HepG2 (cell line): ENCODE results near the gene DNAJA3. TPM values are rescaled to one million over a fixed set of nuclear protein-coding genes. Genes with fewer than 3 reads are reported as not detected.

Source experiments
- ADNP ChIP-seq: sonication (generic); formaldehyde crosslinking; IDR thresholded peaks from 2 replicates; pipeline ENCODE4 v1.4.0; 2020; ENCODE audit warnings: missing genetic modification reagents
- ELF4 ChIP-seq: sonication (generic); formaldehyde crosslinking; IDR thresholded peaks from 2 replicates; pipeline ENCODE4 v1.5.0; 2020; ENCODE audit warnings: missing genetic modification reagents, mild to moderate bottlenecking, moderate library complexity, borderline replicate concordance
- FOXK1 ChIP-seq: sonication (generic); formaldehyde crosslinking; IDR thresholded peaks from 2 replicates; pipeline ENCODE4 v1.4.0; 2020; ENCODE audit warnings: low read depth, missing genetic modification reagents, borderline replicate concordance
- HDAC1 ChIP-seq: sonication (generic); formaldehyde crosslinking; IDR thresholded peaks from 2 replicates; pipeline ENCODE4 v1.5.1; 2020; ENCODE audit warnings: mild to moderate bottlenecking, missing genetic modification reagents
- IRF2 ChIP-seq: IDR thresholded peaks from 2 replicates; pipeline ENCODE4 v1.6.1; 2018; ENCODE audit warnings: missing genetic modification reagents, missing compliant biosample characterization
- PRPF4 ChIP-seq: fragments of 200-400 bp; formaldehyde crosslinking; IDR thresholded peaks from 2 replicates; pipeline ENCODE4 v1.6.1; 2016; ENCODE audit warnings: low read length, low read depth; ENCODE audit not compliant: poor library complexity, severe bottlenecking
- TCF12 ChIP-seq, 2 experiments: fragments of 450-650 bp in 1 of 2; sonication (generic) in 1 of 2; formaldehyde crosslinking in 1 of 2; IDR thresholded peaks; 2 replicates each; pipeline versions ENCODE4 v1.6.1 to v1.8.0; 2017 to 2022; ENCODE audit warnings: antibody characterized with exemption in 1 of 2, mild to moderate bottlenecking in 1 of 2, missing genetic modification reagents in 1 of 2, moderate library complexity in 1 of 2
- TIGD3 ChIP-seq: sonication (generic); formaldehyde crosslinking; IDR thresholded peaks from 2 replicates; pipeline ENCODE4 v1.5.1; 2020; ENCODE audit warnings: mild to moderate bottlenecking, missing genetic modification reagents, borderline replicate concordance
- ZBTB42 ChIP-seq: sonication (generic); formaldehyde crosslinking; IDR thresholded peaks from 2 replicates; pipeline ENCODE4 v1.5.0; 2020; ENCODE audit warnings: mild to moderate bottlenecking, missing genetic modification reagents
- ZNF124 ChIP-seq: sonication (generic); formaldehyde crosslinking; IDR thresholded peaks from 2 replicates; pipeline ENCODE4 v1.4.0; 2020; ENCODE audit warnings: missing genetic modification reagents
- ZNF547 ChIP-seq: sonication (generic); formaldehyde crosslinking; IDR thresholded peaks from 2 replicates; pipeline ENCODE4 v1.5.1; 2020; ENCODE audit warnings: mild to moderate bottlenecking, missing genetic modification reagents
- ZNF646 ChIP-seq: sonication (generic); formaldehyde crosslinking; IDR thresholded peaks from 2 replicates; pipeline ENCODE4 v1.9.0; 2021; ENCODE audit warnings: mild to moderate bottlenecking, missing genetic modification reagents
- polyA plus RNA-seq, 8 experiments: library from polyadenylated mRNA; depleted of rRNA in 3 of 8; stranded (reverse) in 7 of 8; unstranded in 1 of 8; fragments of >200 nt; fragmentation: Illumina TruSeq in 4 of 8; extraction: Trizol in 4 of 8; gene quantifications; 2 replicates each; pipeline versions ENCODE4 v1.2.1 to v1.2.3, GENCODE V29; 2011 to 2016; ENCODE audit warnings: low read depth in 4 of 8, missing spikeins in 1 of 8, mixed read lengths in 1 of 8; ENCODE audit not compliant: insufficient read depth in 1 of 8
- total RNA-seq, 5 experiments: library from RNA; depleted of rRNA; stranded (reverse); fragments of >200 nt; fragmentation: Illumina TruSeq; extraction: Trizol; gene quantifications; 2 replicates each; pipeline ENCODE4 v1.2.3, GENCODE V29; 2016; ENCODE audit warnings: low read depth in 1 of 5
- TF ChIP-seq, protein P1 (sequence below), 2 experiments: IDR thresholded peaks; 2 replicates each; pipeline ENCODE4 v1.6.1; 2011 to 2012; ENCODE audit warnings: low read length in 2 of 2, borderline replicate concordance in 1 of 2, low read depth in 1 of 2, mild to moderate bottlenecking in 1 of 2, moderate library complexity in 1 of 2
- TF ChIP-seq, protein P2 (sequence below): sonication (generic); formaldehyde crosslinking; IDR thresholded peaks from 2 replicates; pipeline ENCODE4 v1.4.0; 2020; ENCODE audit warnings: missing genetic modification reagents, borderline replicate concordance

DNAJA3 gene
- total and polyA plus RNA-seq, 2 of the 13 experiments (the other 11 are each of a cell fraction or from before 2014, with no cell fraction given) = 77.0 to 83.3 TPM

DNA sequence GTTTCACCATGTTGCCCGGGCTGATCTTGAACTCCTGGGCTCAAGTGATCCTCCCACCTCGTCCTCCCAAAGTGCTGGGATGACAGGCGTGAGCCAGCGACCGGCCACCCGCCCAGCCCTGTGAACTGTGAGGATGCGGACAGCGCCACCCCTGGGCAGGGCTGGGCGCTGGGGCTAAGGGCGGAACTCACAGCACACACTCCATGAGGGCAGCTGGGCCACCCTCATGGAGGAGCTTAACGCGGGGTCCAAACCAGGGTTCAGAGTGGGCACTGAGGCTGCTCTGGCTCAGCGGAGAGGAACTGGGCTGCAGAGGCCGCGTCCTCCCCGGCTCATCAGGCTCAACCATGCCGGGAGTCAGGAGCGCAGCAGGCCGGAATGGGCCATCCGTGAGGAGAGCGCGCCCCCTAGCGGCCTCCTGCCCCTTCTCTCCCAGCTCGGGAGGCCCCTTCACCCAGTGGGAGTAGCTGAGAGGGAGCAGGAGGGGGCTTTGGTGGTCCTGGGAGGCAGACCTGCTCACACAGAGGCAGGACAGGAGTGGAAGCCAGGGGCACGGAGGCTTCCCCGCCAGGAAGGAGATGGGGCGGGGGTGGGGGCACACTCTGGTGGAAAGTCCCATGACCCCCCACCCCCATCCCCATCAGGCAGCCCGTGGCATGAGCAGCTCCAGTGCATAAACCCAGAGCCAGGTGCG lies 23.1 kb upstream of the DNAJA3 start (continued):
- no peak for TF ChIP-seq FOXK1 (CRISPR knock-in tag)
- TF ChIP-seq TCF12 (IDR thresholded peaks at IDR 0.05) = no peak
- TF ChIP-seq TCF12 (CRISPR knock-in tag; IDR thresholded peaks at IDR 0.05) = no peak
- no peak for TF ChIP-seq IRF2
- TF ChIP-seq HDAC1 (CRISPR knock-in tag) = no peak
- TF ChIP-seq ZNF646 (CRISPR knock-in tag) = no peak
- TF ChIP-seq, protein P1, sequence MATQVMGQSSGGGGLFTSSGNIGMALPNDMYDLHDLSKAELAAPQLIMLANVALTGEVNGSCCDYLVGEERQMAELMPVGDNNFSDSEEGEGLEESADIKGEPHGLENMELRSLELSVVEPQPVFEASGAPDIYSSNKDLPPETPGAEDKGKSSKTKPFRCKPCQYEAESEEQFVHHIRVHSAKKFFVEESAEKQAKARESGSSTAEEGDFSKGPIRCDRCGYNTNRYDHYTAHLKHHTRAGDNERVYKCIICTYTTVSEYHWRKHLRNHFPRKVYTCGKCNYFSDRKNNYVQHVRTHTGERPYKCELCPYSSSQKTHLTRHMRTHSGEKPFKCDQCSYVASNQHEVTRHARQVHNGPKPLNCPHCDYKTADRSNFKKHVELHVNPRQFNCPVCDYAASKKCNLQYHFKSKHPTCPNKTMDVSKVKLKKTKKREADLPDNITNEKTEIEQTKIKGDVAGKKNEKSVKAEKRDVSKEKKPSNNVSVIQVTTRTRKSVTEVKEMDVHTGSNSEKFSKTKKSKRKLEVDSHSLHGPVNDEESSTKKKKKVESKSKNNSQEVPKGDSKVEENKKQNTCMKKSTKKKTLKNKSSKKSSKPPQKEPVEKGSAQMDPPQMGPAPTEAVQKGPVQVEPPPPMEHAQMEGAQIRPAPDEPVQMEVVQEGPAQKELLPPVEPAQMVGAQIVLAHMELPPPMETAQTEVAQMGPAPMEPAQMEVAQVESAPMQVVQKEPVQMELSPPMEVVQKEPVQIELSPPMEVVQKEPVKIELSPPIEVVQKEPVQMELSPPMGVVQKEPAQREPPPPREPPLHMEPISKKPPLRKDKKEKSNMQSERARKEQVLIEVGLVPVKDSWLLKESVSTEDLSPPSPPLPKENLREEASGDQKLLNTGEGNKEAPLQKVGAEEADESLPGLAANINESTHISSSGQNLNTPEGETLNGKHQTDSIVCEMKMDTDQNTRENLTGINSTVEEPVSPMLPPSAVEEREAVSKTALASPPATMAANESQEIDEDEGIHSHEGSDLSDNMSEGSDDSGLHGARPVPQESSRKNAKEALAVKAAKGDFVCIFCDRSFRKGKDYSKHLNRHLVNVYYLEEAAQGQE (IDR thresholded peaks at IDR 0.05; ENCODE audit: borderline replicate concordance in 1 of 2, low read depth in 1 of 2, low read length in 2 of 2) = no peak
- no peak for TF ChIP-seq ZNF547 (CRISPR knock-in tag)
- no peak for TF ChIP-seq ZNF124 (CRISPR knock-in tag)
- no peak for TF ChIP-seq PRPF4
- no peak for TF ChIP-seq ADNP
- no peak for TF ChIP-seq ZBTB42 (CRISPR knock-in tag)
- no peak for TF ChIP-seq TIGD3 (CRISPR knock-in tag)
- TF ChIP-seq, protein P2, sequence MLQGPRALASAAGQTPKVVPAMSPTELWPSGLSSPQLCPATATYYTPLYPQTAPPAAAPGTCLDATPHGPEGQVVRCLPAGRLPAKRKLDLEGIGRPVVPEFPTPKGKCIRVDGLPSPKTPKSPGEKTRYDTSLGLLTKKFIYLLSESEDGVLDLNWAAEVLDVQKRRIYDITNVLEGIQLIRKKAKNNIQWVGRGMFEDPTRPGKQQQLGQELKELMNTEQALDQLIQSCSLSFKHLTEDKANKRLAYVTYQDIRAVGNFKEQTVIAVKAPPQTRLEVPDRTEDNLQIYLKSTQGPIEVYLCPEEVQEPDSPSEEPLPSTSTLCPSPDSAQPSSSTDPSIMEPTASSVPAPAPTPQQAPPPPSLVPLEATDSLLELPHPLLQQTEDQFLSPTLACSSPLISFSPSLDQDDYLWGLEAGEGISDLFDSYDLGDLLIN = no peak
- TF ChIP-seq ELF4 (CRISPR knock-in tag) = no peak
